H7 (cell line): ENCODE measurements around the gene IRX3. TPM values are rescaled to one million over a fixed set of nuclear protein-coding genes. Genes with fewer than 3 reads are reported as not detected.
A peak's percentile ranks its signal among the peaks of the same experiment; 100 is the strongest.

ENCODE experiments used
- DNase-seq: peaks from one replicate; pipeline ENCODE4 v3.0.0; 2012
- H3K27me3 ChIP-seq: 2 replicates; pipeline ENCODE4 v1.6.0; 2011; ENCODE audit warnings: mild to moderate bottlenecking, low read length; ENCODE audit not compliant: control insufficient read depth, insufficient read depth
- H3K36me3 ChIP-seq: replicated peaks from 2 replicates; pipeline ENCODE4 v1.5.1; 2011; ENCODE audit warnings: low read length; ENCODE audit not compliant: control insufficient read depth, insufficient read depth
- H3K4me3 ChIP-seq: 2 replicates; pipeline ENCODE4 v1.5.1; 2011; ENCODE audit warnings: low read depth, mild to moderate bottlenecking, control low read depth, low read length, moderate library complexity; ENCODE audit not compliant: insufficient read depth
- total RNA-seq: library from RNA; depleted of rRNA; stranded (reverse); fragments of >200 nt; shearing (Covaris generic); gene quantifications from 2 replicates; pipeline ENCODE4 v1.2.3, GENCODE V29; 2014

Gene IRX3
- total RNA-seq, 1 experiment from 2014 or later: 4.1 TPM

GRCh38 chr16:54287131-54288029, 793 bp upstream of the IRX3 start:
- Histone ChIP-seq H3K36me3 (no peaks in the 10 kb centered on the region), H3K27me3 (peaks cover 87% of the 10 kb centered on the region), H3K4me3 (peak overlapping the region; percentile 57)
- DNase-seq: peak; percentile 79

- Histone ChIP-seq H3K36me3 (no peaks in the 10 kb centered on the region), H3K4me3 (peak overlapping the region; percentile 57), H3K27me3 (peaks cover 87% of the 10 kb centered on the region)
- peak; percentile 96 for DNase-seq
Measured at GRCh38 chr16:54286090-54286365, 559 bp downstream of the IRX3 start.

DNA sequence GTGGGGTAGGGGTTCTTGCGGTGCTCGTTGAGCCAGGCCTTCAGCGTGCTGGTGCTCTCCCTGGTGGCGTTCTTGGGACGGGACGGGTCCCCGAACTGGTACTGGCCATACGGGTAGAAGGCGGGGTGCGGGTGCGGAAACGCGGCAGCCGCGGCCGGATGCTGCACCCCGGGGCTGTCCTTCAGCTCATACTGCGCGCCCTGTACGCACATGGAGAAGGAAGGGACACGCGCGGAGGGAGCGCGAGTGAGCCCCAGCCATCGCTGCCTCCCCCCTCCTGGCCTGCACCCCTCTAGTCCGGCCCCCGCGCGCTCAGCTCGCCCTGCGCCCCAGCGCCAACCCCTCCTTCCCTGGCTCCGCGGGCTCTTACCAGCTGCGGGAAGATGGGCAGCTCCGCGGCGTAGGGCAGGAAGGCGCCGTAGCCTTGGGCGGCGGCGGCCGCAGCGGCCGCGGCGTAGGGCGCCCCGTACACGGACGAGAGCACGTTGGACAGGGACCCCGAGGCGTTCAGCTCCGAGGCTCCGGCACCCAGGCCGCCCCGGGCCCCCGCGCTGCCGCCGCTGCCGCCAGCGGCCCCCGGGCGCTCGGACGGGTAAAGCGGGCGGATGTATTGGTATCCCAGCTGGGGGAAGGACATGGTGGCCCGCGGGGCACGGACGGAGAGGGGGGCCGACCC, 1.0 kb downstream of the IRX3 start:
- H3K27me3 ChIP-seq: peaks cover 87% of the 10 kb centered on the region
- H3K4me3 ChIP-seq: peak overlapping the region; percentile 57
- peak; percentile 72 for DNase-seq
- H3K36me3 ChIP-seq: no peaks in the 10 kb centered on the region

DNA sequence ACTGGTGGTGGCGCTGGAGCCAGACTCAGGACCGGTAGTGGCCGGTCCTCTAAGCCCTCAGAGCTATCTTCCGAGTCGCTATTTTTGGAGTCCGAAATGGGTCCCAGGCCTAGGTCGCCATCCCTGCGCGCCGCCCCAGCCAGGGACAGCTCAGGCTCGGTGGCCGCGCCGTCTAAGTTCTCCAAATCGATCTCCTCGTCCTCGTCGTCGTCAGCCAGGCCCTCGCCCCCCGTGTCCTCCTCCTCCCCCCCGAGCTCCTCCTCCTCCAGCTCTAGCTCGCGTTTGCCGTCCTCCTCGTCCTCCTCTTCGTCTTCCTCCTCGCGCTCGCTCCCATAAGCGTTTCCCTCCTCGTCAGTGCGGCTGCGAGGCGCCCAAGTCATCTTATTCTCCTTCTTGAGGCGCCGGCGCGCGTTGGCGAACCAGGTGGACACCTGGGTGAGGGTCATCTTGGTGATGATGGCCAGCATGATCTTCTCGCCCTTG, 1.6 kb downstream of the IRX3 start:
- Histone ChIP-seq H3K4me3 (peak overlapping the region; percentile 57), H3K36me3 (no peaks in the 10 kb centered on the region), H3K27me3 (peaks cover 87% of the 10 kb centered on the region)
- DNase-seq: peak; percentile 62

DNA sequence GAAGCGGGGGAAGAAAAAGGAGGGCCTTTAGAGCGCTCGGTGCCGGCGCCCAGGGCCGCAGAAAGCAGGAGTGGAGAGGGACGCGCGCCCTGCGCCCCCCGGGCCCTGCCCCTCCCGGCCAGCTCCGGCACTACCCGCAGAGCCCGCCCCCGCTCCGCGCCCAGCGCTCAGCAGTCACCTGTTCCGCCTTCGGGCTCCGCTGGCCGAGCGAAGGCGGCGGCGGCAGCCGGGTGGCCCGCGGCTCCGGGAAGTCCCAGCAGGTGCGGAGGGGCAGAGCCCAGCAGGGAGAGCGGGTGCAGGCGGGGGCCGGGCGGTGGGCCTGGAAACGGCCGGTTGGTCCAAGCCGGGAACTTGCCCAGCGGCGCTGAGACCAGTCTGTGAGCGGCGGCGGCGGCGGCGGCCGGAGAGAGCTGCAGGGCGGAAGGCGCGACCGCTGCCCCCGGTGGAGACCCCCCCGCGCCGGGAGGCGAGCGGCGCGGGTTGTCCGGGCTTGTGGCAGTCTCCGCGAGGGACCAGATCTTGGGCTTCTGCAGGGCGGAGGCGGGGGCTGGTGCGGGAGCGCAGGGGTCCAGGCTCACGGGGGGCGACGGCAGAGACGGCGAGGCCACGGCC, 2.2 kb downstream of the IRX3 start:
- Histone ChIP-seq H3K27me3 (peaks cover 86% of the 10 kb centered on the region), H3K36me3 (no peaks in the 10 kb centered on the region), H3K4me3 (peak overlapping the region; percentile 57)
- DNase-seq: peak; percentile 81

GRCh38 chr16:54283725-54284318, 2.8 kb downstream of the IRX3 start:
- peak overlapping the region; percentile 57 for H3K4me3 ChIP-seq
- H3K36me3 ChIP-seq: no peaks in the 10 kb centered on the region
- peaks cover 80% of the 10 kb centered on the region for H3K27me3 ChIP-seq
- peak; percentile 58 for DNase-seq

GRCh38 chr16:54282928-54283724, 3.5 kb downstream of the IRX3 start:
- Histone ChIP-seq H3K4me3 (no peak overlapping the region), H3K27me3 (peaks cover 73% of the 10 kb centered on the region), H3K36me3 (no peaks in the 10 kb centered on the region)
- DNase-seq: peak; percentile 56

- H3K27me3 ChIP-seq: peaks cover 66% of the 10 kb centered on the region
- peak overlapping the region; percentile 36 for H3K4me3 ChIP-seq
- H3K36me3 ChIP-seq: no peaks in the 10 kb centered on the region
- DNase-seq: peak; percentile 94
Measured at GRCh38 chr16:54282202-54282927, 4.2 kb downstream of the IRX3 start.

DNA sequence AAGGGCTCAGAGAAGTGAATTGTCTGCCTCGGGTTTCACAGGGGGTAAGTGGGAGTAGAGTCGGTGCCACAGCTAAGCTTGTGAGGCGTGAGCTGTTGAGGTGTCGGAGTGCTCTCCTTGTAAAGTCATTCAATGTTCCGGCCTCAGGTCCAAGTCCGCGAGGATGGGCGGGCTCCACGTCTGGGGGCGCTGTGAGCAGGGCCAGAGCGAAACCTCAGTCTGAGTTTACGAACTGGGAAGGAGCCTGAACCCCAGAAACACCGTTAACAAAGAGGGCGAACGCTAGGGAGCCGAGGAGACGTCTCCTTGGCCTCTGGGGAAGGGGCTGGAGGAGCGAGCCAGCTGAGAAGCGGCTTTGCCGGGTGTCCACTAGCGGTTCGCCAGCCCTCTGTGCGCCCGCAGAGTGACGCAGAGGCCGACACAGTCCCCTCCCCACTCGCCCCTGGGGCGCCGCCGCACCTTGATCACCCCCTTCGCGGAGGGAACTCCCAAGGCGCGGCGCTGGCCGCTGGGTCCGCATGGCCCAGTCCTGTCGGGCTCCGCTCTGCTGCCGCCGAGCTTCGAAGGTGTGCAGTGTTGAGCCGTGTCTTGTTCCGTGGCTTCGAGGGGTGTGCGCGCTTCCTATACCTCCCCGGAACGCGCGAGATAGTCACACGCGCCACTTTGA, 4.9 kb downstream of the IRX3 start:
- Histone ChIP-seq H3K36me3 (no peaks in the 10 kb centered on the region), H3K4me3 (peak overlapping the region; percentile 36), H3K27me3 (peaks cover 64% of the 10 kb centered on the region)
- DNase-seq: peak; percentile 73

- Histone ChIP-seq H3K4me3 (no peak overlapping the region), H3K36me3 (no peaks in the 10 kb centered on the region), H3K27me3 (peaks cover 61% of the 10 kb centered on the region)
- DNase-seq: no peak
Measured at GRCh38 chr16:54280751-54281150, 5.8 kb downstream of the IRX3 start.

DNA sequence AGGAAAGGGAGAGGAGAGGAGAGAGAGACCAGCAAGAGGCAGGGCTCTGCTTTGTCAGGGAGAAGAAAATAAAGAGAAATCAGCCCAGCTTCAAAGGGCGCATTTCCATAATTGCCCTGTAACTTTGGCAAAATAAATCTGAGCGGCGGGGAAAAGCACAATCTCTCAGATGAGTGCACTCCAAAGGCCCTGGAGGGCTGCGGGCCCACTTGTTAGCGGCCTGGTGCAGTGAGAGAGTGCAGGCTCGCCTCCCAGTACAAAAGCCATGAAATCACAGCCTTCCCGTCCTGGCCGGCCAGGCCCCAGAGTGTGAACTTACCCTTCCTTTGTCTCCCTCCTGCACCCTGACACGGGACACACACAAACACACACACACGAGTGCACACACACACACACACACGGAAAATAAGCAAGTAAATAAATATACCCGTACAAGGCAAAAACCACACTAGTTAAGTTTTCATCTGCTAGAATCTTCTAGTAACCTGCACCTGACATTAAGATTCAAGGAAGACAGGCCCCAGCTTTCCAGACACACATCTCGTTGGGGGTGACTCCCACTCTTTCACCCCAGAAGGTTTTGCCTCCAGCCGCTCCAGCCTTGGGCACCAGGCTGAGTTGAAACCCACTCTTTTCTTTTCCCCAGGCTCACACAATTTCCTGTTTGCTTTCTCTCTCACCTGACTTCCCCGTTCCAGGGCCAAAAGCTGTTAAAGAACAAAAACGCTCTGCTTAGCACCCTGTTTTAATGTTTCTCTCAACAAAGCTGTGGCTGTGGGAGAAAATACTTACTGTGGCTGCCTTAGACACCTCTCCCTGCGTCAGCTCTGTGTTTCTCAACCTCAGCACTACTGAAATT, 8.5 kb downstream of the IRX3 start:
- peak; percentile 36 for DNase-seq
- Histone ChIP-seq H3K4me3 (no peak overlapping the region), H3K27me3 (peaks cover 34% of the 10 kb centered on the region), H3K36me3 (no peaks in the 10 kb centered on the region)

DNA sequence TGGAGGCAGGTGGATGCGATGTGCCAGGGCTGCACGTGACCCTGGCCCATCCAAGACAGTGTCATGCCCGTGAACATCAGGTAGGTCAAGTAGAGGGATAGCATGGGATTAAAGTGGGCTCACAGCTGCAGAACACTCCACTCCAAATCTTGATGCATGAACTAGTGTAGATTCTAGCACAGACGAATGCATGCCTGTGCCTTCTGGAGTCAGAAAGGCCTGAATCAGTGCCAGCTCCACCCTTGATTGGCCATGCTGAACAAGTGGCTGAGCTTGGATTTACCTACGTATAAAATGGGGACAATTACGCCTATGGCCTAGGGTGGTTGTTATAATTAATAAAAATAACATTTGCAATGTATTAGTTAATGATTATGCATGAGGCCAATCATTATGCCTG, 10.6 kb downstream of the IRX3 start:
- Histone ChIP-seq H3K36me3 (no peaks in the 10 kb centered on the region), H3K27me3 (peaks cover 13% of the 10 kb centered on the region), H3K4me3 (no peak overlapping the region)
- no peak for DNase-seq
